Measurements from ENCODE around the gene ZNF398.

DNA sequence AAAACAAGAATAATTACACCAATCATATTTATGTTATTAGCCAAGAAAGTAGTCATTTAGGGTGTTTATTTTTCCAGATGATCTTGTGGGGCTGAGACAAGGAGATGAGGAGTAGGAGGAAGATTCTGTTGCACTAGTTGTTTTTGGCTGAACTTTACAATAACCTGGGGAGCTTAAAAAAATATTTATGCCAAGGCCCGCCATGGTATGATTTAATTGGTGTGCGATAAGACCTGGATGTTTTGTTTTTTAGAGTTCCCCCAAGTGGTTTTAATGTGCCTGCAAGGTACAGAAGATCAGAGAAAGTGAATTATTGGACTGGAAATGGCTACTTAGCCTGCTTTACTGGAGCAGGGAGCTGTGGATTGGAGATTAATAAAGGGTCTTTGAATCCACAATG, 41.0 kb downstream of the ZNF398 start:
- no peak for TF ChIP-seq POLR2A (IDR thresholded peaks at IDR 0.05)
- TF ChIP-seq, protein P1, sequence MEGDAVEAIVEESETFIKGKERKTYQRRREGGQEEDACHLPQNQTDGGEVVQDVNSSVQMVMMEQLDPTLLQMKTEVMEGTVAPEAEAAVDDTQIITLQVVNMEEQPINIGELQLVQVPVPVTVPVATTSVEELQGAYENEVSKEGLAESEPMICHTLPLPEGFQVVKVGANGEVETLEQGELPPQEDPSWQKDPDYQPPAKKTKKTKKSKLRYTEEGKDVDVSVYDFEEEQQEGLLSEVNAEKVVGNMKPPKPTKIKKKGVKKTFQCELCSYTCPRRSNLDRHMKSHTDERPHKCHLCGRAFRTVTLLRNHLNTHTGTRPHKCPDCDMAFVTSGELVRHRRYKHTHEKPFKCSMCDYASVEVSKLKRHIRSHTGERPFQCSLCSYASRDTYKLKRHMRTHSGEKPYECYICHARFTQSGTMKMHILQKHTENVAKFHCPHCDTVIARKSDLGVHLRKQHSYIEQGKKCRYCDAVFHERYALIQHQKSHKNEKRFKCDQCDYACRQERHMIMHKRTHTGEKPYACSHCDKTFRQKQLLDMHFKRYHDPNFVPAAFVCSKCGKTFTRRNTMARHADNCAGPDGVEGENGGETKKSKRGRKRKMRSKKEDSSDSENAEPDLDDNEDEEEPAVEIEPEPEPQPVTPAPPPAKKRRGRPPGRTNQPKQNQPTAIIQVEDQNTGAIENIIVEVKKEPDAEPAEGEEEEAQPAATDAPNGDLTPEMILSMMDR (IDR thresholded peaks at IDR 0.05) = no peak
